Psoas muscle (tissue), 8 donors: ENCODE results near the gene RIBC1. TPM values are rescaled to one million over a fixed set of nuclear protein-coding genes. Genes with fewer than 3 reads are reported as not detected.
A peak's percentile ranks its signal among the peaks of the same experiment; 100 is the strongest.

Experiments
- ATAC-seq, 4 donors: fragments of 200-7000 bp; cut with Tn5 transposase; one replicate each; pipeline ENCODE4 v1.9.1; 2020; ENCODE audit warnings: moderate library complexity in 3 of 4, mild to moderate bottlenecking in 2 of 4
- DNase-seq, 2 donors: peaks; one replicate each; pipeline ENCODE4 v3.0.0-alpha.2; 2020
- H3K27ac ChIP-seq: fragments of 200-600 bp; one replicate; pipeline ENCODE4 v1.8.0; 2022
- H3K27me3 ChIP-seq, 3 donors: fragments of 200-600 bp in 1 of 3; one replicate each; pipeline versions ENCODE4 v1.6.1 to v1.8.0; 2013 to 2022; ENCODE audit warnings: low read length in 2 of 3, mild to moderate bottlenecking in 2 of 3, moderate library complexity in 1 of 3; ENCODE audit not compliant: insufficient read depth in 3 of 3
- H3K36me3 ChIP-seq, 2 donors: fragments of 200-600 bp in 1 of 2; one replicate each; pipeline versions ENCODE4 v1.6.1 to v1.8.0; 2013 to 2022; ENCODE audit warnings: low read depth in 1 of 2, mild to moderate bottlenecking in 1 of 2, moderate library complexity in 1 of 2; ENCODE audit not compliant: insufficient read depth in 1 of 2
- H3K4me1 ChIP-seq: fragments of 200-600 bp; one replicate; pipeline ENCODE4 v1.8.0; 2022
- H3K4me3 ChIP-seq: fragments of 200-600 bp; one replicate; pipeline ENCODE4 v1.8.0; 2022; ENCODE audit warnings: mild to moderate bottlenecking
- H3K9me3 ChIP-seq: fragments of 200-600 bp; one replicate; pipeline ENCODE4 v1.8.0; 2022
- CTCF ChIP-seq: fragments of 200-600 bp; IDR thresholded peaks from one replicate; pipeline ENCODE4 v1.8.0; 2022; ENCODE audit warnings: antibody characterized with exemption
- WGBS, 3 donors: extraction: QIAGEN DNeasy Blood & Tissue Kit; methylation state at CpG; one replicate each; pipeline versions ENCODE4 v1.1.6 to v1.1.7; 2013; 5-methylcytosine and 5-hydroxymethylcytosine counted together
- intact Hi-C, 2 donors: fragments of 100-400 bp; cut with DNase I; formaldehyde crosslinking; loops; one replicate each; pipeline versions ENCODE4 v1.11.0 to v1.14.2; 2022
- polyA plus RNA-seq, 3 donors: library from polyadenylated mRNA; stranded (reverse); fragments of 200-250 nt; gene quantifications; one replicate each; pipeline ENCODE4 v1.2.3, GENCODE V29; 2013
- total RNA-seq, 4 donors: library from RNA; stranded (reverse); fragmentation: NEBNext Ultra II Directional in 2 of 4; extraction: Animal tissue kit (Norgen Biotek cat#: 25700) in 2 of 4; gene quantifications; one replicate each; pipeline versions ENCODE4 v1.2.1 to v1.2.4, GENCODE V29; 2021 to 2023
- donor health status: healthy with polysubstance abuse.
- donor health status: DM: no; HTN: no; CAD: no; lungs with moderate emphysema.
- donor health status: Bipolar disorder and iron deficiency.
- donor health status: healthy.
- donor health status: DM: yes; HTN: yes; CAD: no.
- donor health status: DM: no; HTN: no; CAD: no.
- donor health status: DM: no; HTN: no; CAD: no.
- donor health status: DM: yes; HTN: yes; CAD: no.

RIBC1 gene
- total and polyA plus RNA-seq, 7 donors = 0.14 to 2.3 (median 0.44) TPM

GRCh38 chrX:53441531-53442321, 19.1 kb downstream of the RIBC1 start:
- intact Hi-C loops = no loop called here
- Histone ChIP-seq H3K4me1 (peaks cover 4% of the 10 kb centered on the region), H3K27me3 (peaks cover 0 to 46% (median 0%) of the 10 kb centered on the region in 3 donors), H3K36me3 (no peaks in the 10 kb centered on the region), H3K4me3 (peak overlapping the region; percentile 60), H3K27ac (peak overlapping the region; percentile 92), H3K9me3 (no peaks in the 10 kb centered on the region)
- TF ChIP-seq CTCF = no peak
- 6 to 15% (median 10%) methylated on average over 23 to 44 of the region's 44 CpGs for WGBS, 3 donors
- DNase-seq (peak; percentile 84 to 93), ATAC-seq (peak; percentile 86 to 92 (median 88))

DNA sequence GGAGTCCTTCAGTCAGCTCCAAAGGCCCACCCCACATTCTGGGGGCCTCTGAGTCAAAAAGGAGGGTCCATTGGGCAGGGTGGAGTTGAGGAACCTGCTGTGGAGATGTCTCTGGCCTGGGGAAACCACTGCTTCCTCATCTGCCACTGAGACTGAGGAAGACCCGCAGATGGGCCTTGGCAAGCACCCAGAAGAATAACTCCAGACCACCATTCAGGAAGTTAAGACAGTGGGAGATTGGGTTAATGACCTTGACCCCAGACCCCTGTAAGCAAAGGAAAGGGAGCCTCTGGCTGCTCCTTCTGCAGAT, 19.6 kb downstream of the RIBC1 start:
- intact Hi-C loops = no loop called here
- no peaks in the 10 kb centered on the region for H3K36me3 ChIP-seq
- DNase-seq (no peak), ATAC-seq (no peak)
- 50 to 68% (median 50%) methylated on average over 1 of the region's 1 CpG for WGBS, 3 donors
- TF ChIP-seq CTCF = no peak
- H3K9me3 ChIP-seq = no peaks in the 10 kb centered on the region
- peak overlapping the region; percentile 60 for H3K4me3 ChIP-seq
- peaks cover 0 to 51% (median 0%) of the 10 kb centered on the region in 3 donors for H3K27me3 ChIP-seq
- peak overlapping the region; percentile 92 for H3K27ac ChIP-seq
- H3K4me1 ChIP-seq = peaks cover 4% of the 10 kb centered on the region

- peaks cover 0 to 37% (median 0%) of the 10 kb centered on the region in 3 donors for H3K27me3 ChIP-seq
- ATAC-seq = no peak
- intact Hi-C loops = no loop called here
Observed at GRCh38 chrX:53445977-53446376, 23.3 kb downstream of the RIBC1 start.

DNA sequence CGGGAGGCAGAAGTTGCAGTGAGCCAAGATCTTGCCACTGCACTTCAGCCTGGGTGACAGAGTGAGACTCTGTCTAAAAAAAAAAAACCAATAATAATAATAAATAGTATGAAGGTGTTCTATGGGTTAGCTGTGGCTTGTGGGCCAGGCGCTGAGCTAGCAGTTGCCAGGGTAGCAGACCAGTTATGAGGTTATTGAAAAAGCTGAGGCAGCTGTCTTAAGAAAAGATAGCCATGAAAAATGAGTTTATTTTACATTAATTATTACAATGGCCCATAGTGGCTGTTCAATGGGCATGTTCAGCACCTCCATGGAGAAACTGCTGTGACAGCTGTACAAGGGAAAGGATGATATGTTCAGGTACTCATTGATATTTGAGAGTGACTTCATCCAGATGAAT, 24.8 kb downstream of the RIBC1 start:
- DNase-seq (no peak), ATAC-seq (no peak)
- no peaks in the 10 kb centered on the region for H3K36me3 ChIP-seq
- H3K4me1 ChIP-seq = no peaks in the 10 kb centered on the region
- intact Hi-C loops = no loop called here
- no peaks in the 10 kb centered on the region for H3K9me3 ChIP-seq
- no peak overlapping the region for H3K4me3 ChIP-seq
- peaks cover 0 to 37% (median 0%) of the 10 kb centered on the region in 3 donors for H3K27me3 ChIP-seq
- no peak for TF ChIP-seq CTCF
- no peak overlapping the region for H3K27ac ChIP-seq
- WGBS, 3 donors = 72 to 89% (median 83%) methylated on average over 2 of the region's 2 CpGs

More at GRCh38 chrX:53445977-53446376, 23.3 kb downstream of the RIBC1 start:
- 11 to 23% (median 17%) methylated on average over 6 of the region's 6 CpGs for WGBS, 3 donors
- DNase-seq = peak; percentile 31 to 51
- no peaks in the 10 kb centered on the region for H3K4me1 ChIP-seq
- TF ChIP-seq CTCF = peak; percentile 43
- H3K4me3 ChIP-seq = no peak overlapping the region
- no peak overlapping the region for H3K27ac ChIP-seq
- H3K36me3 ChIP-seq = no peaks in the 10 kb centered on the region
- no peaks in the 10 kb centered on the region for H3K9me3 ChIP-seq

DNA sequence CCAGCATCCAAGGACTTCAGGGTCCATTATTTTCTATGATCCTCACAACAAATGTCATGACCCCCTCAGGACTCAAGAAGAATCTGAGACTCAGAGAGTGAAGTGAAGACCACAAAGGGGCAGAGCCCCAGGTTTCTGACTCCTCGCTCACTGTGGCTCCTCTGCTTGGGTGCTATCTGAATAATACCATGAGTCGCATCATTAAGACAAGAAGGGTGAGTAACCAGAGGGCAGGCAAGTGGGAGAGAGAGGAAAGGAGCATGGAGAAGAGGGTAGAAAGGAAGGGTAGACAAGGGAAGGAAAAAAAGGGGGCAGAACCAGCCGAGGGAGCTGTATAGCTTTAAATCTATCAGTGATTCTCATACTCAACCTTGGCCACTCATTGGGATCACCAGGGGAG, 27.0 kb downstream of the RIBC1 start:
- Histone ChIP-seq H3K27ac (no peak overlapping the region), H3K4me1 (no peaks in the 10 kb centered on the region), H3K36me3 (no peaks in the 10 kb centered on the region), H3K9me3 (no peaks in the 10 kb centered on the region), H3K4me3 (no peak overlapping the region), H3K27me3 (peaks cover 0 to 32% (median 0%) of the 10 kb centered on the region in 3 donors)
- no peak for TF ChIP-seq CTCF
- intact Hi-C loops = no loop called here
- ATAC-seq (no peak), DNase-seq (no peak)
- WGBS, 3 donors = 79 to 93% (median 79%) methylated on average over 3 of the region's 3 CpGs
